ENCODE data around the gene RNU7-1.

DNA sequence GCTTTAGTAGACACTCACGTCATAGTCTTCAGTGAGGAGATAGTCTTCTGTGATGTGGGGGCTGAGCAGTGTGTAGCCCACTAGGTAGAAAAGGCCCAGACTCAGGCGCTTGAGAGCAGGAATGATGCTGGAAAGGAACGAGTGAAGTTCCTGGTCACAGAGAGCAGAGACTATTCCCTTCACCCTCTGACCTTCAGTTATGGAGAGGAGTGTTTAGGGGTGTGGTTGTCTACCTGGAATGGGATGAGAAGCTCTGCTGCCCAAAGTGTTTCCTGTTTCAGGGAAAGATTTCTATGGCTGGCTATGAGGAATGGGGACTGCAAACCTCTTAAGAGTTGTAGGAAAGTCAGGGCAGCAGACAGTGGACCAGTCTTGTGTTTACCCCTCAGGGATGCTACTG lies 35.8 kb downstream of the RNU7-1 start:
- TF ChIP-seq, protein P1, sequence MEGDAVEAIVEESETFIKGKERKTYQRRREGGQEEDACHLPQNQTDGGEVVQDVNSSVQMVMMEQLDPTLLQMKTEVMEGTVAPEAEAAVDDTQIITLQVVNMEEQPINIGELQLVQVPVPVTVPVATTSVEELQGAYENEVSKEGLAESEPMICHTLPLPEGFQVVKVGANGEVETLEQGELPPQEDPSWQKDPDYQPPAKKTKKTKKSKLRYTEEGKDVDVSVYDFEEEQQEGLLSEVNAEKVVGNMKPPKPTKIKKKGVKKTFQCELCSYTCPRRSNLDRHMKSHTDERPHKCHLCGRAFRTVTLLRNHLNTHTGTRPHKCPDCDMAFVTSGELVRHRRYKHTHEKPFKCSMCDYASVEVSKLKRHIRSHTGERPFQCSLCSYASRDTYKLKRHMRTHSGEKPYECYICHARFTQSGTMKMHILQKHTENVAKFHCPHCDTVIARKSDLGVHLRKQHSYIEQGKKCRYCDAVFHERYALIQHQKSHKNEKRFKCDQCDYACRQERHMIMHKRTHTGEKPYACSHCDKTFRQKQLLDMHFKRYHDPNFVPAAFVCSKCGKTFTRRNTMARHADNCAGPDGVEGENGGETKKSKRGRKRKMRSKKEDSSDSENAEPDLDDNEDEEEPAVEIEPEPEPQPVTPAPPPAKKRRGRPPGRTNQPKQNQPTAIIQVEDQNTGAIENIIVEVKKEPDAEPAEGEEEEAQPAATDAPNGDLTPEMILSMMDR (IDR thresholded peaks at IDR 0.05): no peak
- no peak for TF ChIP-seq POLR2A (IDR thresholded peaks at IDR 0.05)

Measured in right lobe of liver (tissue), 4 donors.